Effector memory CD4-positive, alpha-beta T cell (primary cell): ENCODE results near the gene TEX52.

ENCODE experiments used
- DNase-seq, 3 donors: peaks; one replicate each; pipeline ENCODE4 v3.0.0-alpha.2; 2020
- H3K27ac ChIP-seq: 2 replicates; pipeline ENCODE4 v1.7.0; 2013; ENCODE audit warnings: mild to moderate bottlenecking, low read length, moderate library complexity; ENCODE audit not compliant: insufficient read depth, poor library complexity, severe bottlenecking
- H3K27me3 ChIP-seq: replicated peaks from 2 replicates; pipeline ENCODE4 v1.7.0; 2013; ENCODE audit warnings: mild to moderate bottlenecking, low read length; ENCODE audit not compliant: insufficient read depth, control insufficient read depth, poor library complexity, severe bottlenecking
- H3K36me3 ChIP-seq: 2 replicates; pipeline ENCODE4 v1.7.0; 2013; ENCODE audit warnings: mild to moderate bottlenecking, low read length, moderate library complexity; ENCODE audit not compliant: control insufficient read depth, insufficient read depth
- H3K4me1 ChIP-seq: 2 replicates; pipeline ENCODE4 v1.7.0; 2013; ENCODE audit warnings: low read length, mild to moderate bottlenecking; ENCODE audit not compliant: control insufficient read depth, insufficient read depth, poor library complexity, severe bottlenecking
- H3K4me3 ChIP-seq: 2 replicates; pipeline ENCODE4 v1.7.0; 2013; ENCODE audit warnings: low read length, low read depth, mild to moderate bottlenecking; ENCODE audit not compliant: insufficient read depth, poor library complexity, severe bottlenecking
- H3K9me3 ChIP-seq: 2 replicates; pipeline ENCODE4 v1.7.0; 2013; ENCODE audit warnings: mild to moderate bottlenecking, low read length, moderate library complexity; ENCODE audit not compliant: control insufficient read depth

Gene TEX52

DNA sequence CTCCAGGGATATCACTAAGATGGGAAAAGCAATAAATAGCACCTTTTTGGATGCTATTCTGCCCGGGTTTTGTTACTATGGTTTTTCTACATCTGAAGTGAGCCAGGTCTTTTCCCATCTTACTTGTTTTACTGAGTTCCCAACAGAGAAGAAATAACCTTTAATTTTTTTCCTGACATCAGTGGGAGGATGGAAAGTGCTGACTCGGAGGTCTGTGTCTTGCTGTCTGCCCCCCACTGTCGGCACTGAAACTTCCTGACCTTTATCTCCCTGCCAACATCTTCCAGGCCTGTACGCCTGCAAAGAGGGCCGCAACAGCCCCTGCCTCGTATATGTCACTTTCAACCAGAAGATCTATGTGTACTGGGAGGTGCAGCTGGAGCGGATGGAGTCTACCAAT lies 33.4 kb downstream of the TEX52 start:
- Histone ChIP-seq H3K4me3 (no peak overlapping the region), H3K9me3 (no peaks in the 10 kb centered on the region), H3K36me3 (peaks cover 90% of the 10 kb centered on the region), H3K27ac (no peak overlapping the region), H3K27me3 (no peaks in the 10 kb centered on the region), H3K4me1 (no peaks in the 10 kb centered on the region)
- no peak for DNase-seq

DNA sequence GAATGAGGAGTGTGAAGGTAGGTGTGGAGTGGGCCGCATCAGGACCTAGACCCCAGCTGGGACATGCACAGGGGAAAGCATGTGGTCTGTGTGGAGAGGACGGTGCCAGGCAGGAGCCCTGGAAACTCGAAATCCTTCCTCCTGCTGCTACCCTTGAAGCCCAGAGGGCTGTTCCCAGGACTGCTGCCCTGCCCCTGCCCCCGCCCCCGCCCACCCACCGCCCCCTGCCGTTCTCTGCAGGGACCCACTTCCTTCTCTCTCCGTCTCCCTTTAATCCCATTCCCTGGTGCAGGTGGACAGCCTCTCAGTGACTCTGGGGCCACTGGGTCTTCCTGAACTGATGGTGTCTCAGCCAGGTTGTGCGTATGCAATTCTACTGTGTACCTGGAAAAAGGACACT lies 36.4 kb downstream of the TEX52 start:
- DNase-seq = no peak
- Histone ChIP-seq H3K27me3 (no peaks in the 10 kb centered on the region), H3K27ac (no peak overlapping the region), H3K4me3 (no peak overlapping the region), H3K4me1 (no peaks in the 10 kb centered on the region), H3K36me3 (peaks cover 74% of the 10 kb centered on the region), H3K9me3 (no peaks in the 10 kb centered on the region)

DNA sequence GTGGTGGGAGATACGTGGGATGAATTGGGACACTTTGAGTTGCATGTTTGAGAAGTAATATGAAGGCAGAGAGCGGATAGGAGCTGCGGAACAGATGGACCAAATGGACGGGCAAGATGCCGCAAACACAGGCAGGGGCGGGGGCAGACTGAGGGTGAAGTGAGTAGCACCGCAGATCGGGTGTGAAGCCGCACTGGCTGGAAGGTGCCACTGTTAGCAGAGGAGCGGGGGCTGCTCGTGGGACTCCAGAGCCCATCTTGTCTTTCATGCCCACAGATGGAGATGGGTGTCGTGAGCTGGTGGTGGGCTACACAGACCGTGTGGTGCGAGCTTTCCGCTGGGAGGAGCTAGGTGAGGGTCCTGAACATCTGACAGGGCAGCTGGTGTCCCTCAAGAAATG lies 37.0 kb downstream of the TEX52 start:
- Histone ChIP-seq H3K27ac (no peak overlapping the region), H3K4me1 (no peaks in the 10 kb centered on the region), H3K36me3 (peaks cover 68% of the 10 kb centered on the region), H3K27me3 (no peaks in the 10 kb centered on the region), H3K4me3 (no peak overlapping the region), H3K9me3 (no peaks in the 10 kb centered on the region)
- no peak for DNase-seq

DNA sequence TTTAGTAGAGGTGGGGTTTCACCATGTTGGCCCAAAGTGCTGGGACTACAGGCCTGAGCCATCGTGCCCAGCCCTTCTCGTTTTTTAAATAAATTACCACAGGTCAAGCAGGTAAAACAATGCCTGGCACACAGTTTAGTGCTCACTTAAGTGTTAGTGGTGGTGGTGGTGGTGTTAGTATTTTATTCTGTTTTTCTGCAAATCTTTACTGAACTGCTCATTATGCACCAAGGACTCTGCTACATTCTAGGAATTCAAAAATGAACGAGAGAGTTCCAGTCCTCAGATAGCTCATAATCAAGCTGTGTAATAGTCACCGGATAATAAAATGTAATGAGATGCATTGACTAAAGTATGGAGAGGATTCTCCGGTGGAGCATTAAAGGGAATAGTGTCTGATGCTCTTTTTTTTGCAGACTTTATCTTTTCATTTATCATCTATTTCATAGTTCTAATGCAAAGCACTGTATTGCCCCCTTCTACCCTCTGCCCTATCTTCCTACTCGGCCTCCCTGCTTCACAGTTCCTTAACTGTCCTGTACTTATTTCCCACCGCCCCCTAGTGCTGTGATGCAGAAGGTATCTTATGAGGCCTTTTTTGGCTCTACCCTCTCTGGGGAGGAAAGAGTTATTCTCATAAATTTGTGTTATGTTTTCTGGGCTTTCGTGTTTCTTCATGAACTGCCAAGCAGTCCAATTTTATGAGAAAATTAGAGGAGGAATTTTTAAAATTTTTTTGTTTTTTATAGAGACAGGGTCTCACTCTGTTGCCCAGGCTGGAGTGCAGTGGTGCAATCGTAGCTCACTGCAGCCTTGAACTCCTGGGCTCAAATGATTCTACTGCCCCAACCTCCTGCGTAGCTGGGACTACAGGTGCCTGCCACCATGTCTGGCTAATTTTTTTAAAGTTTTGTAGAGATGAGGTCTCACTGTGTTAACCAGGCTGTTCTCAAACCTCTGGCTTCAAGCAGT lies 43.3 kb downstream of the TEX52 start:
- peaks cover 14% of the 10 kb centered on the region for H3K36me3 ChIP-seq
- no peaks in the 10 kb centered on the region for H3K27me3 ChIP-seq
- H3K4me1 ChIP-seq = peaks cover 16% of the 10 kb centered on the region
- no peaks in the 10 kb centered on the region for H3K9me3 ChIP-seq
- peak overlapping the region; percentile 87 for H3K27ac ChIP-seq
- peak overlapping the region; percentile 72 for H3K4me3 ChIP-seq
- peak in 1 of 3 donors; percentile 27 for DNase-seq

DNA sequence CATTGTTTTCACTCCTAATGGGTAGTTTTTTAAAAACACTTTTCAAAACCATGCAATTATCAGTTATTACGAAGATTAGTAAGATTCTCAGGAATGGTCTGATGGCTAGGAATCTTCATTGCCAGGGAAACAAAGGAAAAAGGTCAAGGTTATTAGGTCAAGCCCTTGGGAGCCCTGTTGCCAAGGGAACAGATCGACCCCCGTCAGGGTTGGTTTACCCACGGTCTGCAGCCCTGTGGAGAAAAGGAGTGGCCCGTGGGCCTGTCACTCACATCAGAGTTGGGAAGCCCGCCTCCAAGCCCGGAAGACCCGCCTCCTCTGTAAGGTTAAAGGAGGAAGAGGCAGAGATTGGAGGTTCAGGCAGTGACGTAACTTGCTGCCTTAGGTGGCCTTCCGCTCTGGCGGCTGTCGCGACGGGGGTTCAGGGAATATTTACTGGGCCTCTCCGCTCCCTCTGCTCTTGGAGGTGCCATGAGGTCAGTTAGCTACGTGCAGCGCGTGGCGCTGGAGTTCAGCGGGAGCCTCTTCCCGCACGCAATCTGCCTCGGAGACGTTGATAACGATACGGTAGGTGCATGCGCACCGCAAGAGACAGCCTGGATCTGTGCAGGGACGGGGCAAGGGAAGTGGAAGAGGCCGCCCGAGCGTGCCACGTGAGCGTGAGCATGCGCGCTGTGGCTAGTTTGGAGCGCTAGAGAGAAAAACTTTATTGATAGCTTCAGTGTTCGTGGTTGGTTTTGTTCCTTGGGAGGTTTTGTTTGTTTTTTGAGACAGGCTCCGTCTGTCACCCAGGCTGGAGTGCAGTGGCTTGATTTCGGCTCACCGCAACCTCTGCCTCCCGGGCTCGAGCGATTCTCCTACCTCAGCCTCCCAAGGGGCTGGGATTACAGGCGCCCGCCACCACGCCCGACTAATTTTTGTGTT lies 44.3 kb downstream of the TEX52 start, which contains the start of gene ITFG2:
Gene ITFG2 (plus strand): TSS at position 379 of the 924 bp plus-strand sequence. CDS start 93 bp downstream, at position 472.
- H3K9me3 ChIP-seq = no peaks in the 10 kb centered on the region
- peak within 1 kb of the TSS; percentile 72 for H3K4me3 ChIP-seq
- H3K36me3 ChIP-seq = peaks cover 4% of the 10 kb centered on the region
- peak; percentile 88 to 94 (median 93) for DNase-seq
- H3K4me1 ChIP-seq = peaks cover 16% of the 10 kb centered on the region
- H3K27me3 ChIP-seq = no peaks in the 10 kb centered on the region
- peak within 1 kb of the TSS; percentile 87 for H3K27ac ChIP-seq

DNA sequence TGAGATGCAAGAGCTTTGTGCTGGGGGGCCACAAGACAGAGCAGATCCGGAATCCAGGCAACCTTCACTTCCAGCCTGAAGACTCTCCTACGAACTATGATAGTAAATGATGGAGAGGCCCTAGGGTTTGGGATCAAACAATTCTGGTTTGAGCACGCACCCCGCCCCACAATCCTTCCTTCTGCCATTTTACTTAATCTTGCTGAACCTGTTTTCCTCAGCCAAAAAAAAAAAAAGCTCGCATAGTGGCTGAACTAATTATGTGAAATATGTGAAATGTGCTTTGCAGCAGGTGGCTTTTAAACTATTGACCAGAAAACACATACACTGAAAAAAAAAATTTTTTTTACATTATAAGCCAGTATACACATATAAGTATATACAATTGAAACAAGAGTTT lies 45.0 kb downstream of the TEX52 start:
- H3K27ac ChIP-seq = peak overlapping the region; percentile 87
- no peak for DNase-seq

DNA sequence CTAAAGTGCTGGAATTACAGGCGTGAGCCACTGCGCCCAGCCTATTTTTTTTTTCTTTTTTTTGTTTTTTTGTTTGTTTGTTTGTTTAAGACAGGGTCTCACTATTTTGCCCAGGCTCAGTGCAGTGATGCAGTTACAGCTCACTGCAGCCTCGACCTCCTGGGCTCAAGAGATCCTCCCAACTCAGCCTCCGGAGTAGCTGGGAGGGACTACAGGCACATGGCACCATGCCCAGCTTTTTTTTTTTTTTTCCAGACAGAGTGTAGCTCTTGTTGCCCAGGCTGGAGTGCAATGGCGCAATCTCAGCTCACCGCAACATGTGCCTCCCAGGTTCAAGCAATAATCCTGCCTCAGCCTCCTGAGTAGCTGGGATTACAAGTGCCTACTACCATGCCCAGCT lies 50.1 kb downstream of the TEX52 start:
- no peak overlapping the region for H3K27ac ChIP-seq
- peaks cover 22% of the 10 kb centered on the region for H3K36me3 ChIP-seq
- no peaks in the 10 kb centered on the region for H3K27me3 ChIP-seq
- no peaks in the 10 kb centered on the region for H3K9me3 ChIP-seq
- no peak overlapping the region for H3K4me3 ChIP-seq
- peaks cover 2% of the 10 kb centered on the region for H3K4me1 ChIP-seq
- no peak for DNase-seq

More for the DNA sequence above, 45.0 kb downstream of the TEX52 start:
- Histone ChIP-seq H3K4me1 (peaks cover 16% of the 10 kb centered on the region), H3K4me3 (peak overlapping the region; percentile 72), H3K9me3 (no peaks in the 10 kb centered on the region), H3K27me3 (no peaks in the 10 kb centered on the region), H3K36me3 (no peaks in the 10 kb centered on the region)

DNA sequence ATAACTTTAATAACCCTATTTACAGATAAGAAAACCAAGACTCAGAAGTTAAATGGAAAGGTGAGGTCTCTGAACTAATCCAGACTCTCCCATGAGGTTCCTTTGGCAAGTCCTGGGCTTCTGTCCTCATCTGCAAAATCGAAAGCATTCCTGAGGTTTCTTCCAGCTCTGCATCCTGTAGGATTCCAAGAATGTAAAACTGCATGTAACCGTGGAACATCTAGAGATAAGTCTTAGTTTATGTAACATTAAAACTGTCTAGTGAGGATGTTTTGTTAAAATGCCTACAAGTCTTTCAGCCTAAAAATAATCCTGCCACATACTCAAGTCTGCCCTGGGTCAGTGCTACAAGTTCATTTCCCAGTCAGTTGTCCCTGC lies 51.7 kb downstream of the TEX52 start:
- Histone ChIP-seq H3K4me1 (no peaks in the 10 kb centered on the region), H3K27me3 (no peaks in the 10 kb centered on the region), H3K9me3 (no peaks in the 10 kb centered on the region), H3K27ac (no peak overlapping the region), H3K4me3 (no peak overlapping the region), H3K36me3 (peaks cover 38% of the 10 kb centered on the region)
- no peak for DNase-seq

DNA sequence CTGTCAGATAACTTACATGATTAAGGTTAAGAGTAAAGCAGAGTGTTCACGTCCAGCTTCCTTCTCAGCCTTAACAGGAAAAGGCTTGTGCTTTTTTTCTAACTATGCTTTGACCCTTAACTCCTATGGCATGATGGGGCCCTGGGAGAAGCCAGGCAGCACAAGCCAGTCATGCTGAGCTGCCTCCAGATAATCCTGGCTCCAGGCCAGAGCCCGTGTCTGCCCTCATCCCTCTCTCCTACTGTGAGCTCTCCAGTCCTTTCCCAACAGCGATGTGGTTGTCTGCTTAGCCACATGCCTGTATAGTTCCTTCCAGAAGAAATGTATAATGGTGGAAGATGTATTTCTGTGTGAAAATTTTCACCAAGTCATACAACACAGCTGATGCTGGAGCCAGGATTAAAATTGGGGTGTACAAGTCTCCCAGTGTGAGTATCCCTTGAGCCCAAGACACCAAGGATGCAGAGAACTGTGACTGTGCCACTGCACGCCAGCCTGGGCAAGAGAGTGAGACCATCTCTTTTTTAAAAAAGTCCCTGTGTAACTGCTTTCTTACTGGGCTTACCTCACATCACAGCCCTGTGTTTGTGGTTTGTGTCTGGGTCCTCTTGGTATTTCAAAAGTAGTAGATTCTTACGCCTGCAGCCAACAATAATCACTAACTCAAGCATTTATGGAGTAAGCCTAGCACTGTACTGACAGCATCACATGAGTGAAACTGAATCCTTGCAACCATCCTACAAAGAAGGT lies 52.3 kb downstream of the TEX52 start:
- Histone ChIP-seq H3K36me3 (peaks cover 44% of the 10 kb centered on the region), H3K27me3 (no peaks in the 10 kb centered on the region), H3K9me3 (no peaks in the 10 kb centered on the region), H3K27ac (no peak overlapping the region), H3K4me3 (no peak overlapping the region), H3K4me1 (no peaks in the 10 kb centered on the region)
- no peak for DNase-seq
